Heart right ventricle (tissue), 16 donors: ENCODE measurements around the gene SCGB1D2. TPM values are rescaled to one million over a fixed set of nuclear protein-coding genes. Genes with fewer than 3 reads are reported as not detected.

Experiments used
- ATAC-seq, 8 donors: fragments of 200-7000 bp; cut with Tn5 transposase; one replicate each; pipeline ENCODE4 v1.9.1; 2020; ENCODE audit warnings: mild to moderate bottlenecking in 8 of 8, moderate library complexity in 8 of 8, moderate number of reproducible peaks in 1 of 8
- DNase-seq, 2 donors: peaks; one replicate each; pipeline ENCODE4 v3.0.0-alpha.2; 2020
- H3K27ac ChIP-seq, 10 donors: fragments of 200-600 bp; sonication (generic) in 2 of 10; one replicate each; pipeline versions ENCODE4 v1.5.0 to v1.8.0; 2020 to 2022; ENCODE audit warnings: mild to moderate bottlenecking in 3 of 10
- H3K27me3 ChIP-seq, 7 donors: fragments of 200-600 bp; one replicate each; pipeline ENCODE4 v1.8.0; 2021 to 2022; ENCODE audit warnings: mild to moderate bottlenecking in 2 of 7
- H3K36me3 ChIP-seq, 9 donors: fragments of 200-600 bp; sonication (generic) in 1 of 9; one replicate each; pipeline versions ENCODE4 v1.5.0 to v1.8.0; 2020 to 2022; ENCODE audit warnings: mild to moderate bottlenecking in 2 of 9
- H3K4me1 ChIP-seq, 9 donors: fragments of 200-600 bp; sonication (generic) in 1 of 9; one replicate each; pipeline versions ENCODE4 v1.5.0 to v1.8.0; 2020 to 2022; ENCODE audit warnings: mild to moderate bottlenecking in 4 of 9
- H3K4me3 ChIP-seq, 10 donors: fragments of 200-600 bp; sonication (generic) in 2 of 10; one replicate each; pipeline versions ENCODE4 v1.5.0 to v1.8.0; 2020 to 2022; ENCODE audit warnings: mild to moderate bottlenecking in 7 of 10, moderate library complexity in 2 of 10
- H3K9me3 ChIP-seq, 11 donors: fragments of 200-600 bp in 10 of 11; sonication (generic) in 2 of 11; one replicate each; pipeline versions ENCODE4 v1.5.0 to v1.8.0; 2013 to 2022; ENCODE audit warnings: mild to moderate bottlenecking in 2 of 11, control low read depth in 1 of 11, moderate library complexity in 1 of 11
- CTCF ChIP-seq, 9 donors: fragments of 200-600 bp; sonication (generic) in 2 of 9; IDR thresholded peaks; one replicate each; pipeline versions ENCODE4 v1.5.0 to v1.8.0; 2021 to 2022; ENCODE audit warnings: antibody characterized with exemption in 9 of 9, mild to moderate bottlenecking in 5 of 9, moderate library complexity in 1 of 9
- WGBS, 2 donors: extraction: QIAGEN DNeasy Blood & Tissue Kit; methylation state at CpG; one replicate each; pipeline ENCODE4 v1.1.7; 2013; ENCODE audit warnings: inconsistent platforms in 1 of 2; 5-methylcytosine and 5-hydroxymethylcytosine counted together
- intact Hi-C, 10 donors: fragments of 100-400 bp; cut with DNase I; formaldehyde crosslinking; loops; one replicate each; pipeline versions ENCODE4 v1.11.1 to v1.14.2; 2022
- polyA plus RNA-seq, 2 donors: library from polyadenylated mRNA; stranded (reverse); fragments of 200-250 nt; gene quantifications; one replicate each; pipeline ENCODE4 v1.2.3, GENCODE V29; 2013
- total RNA-seq, 10 donors: library from RNA; stranded (reverse); fragmentation: NEBNext Ultra II Directional in 3 of 10; extraction: Animal tissue kit (Norgen Biotek cat#: 25700) in 3 of 10; gene quantifications; one replicate each; pipeline versions ENCODE4 v1.2.1 to v1.2.4, GENCODE V29; 2021 to 2023
- donor health status: Arrhythmogenic right ventricular cardiomyopathy.
- donor health status: ischemic (EF 13 %, LVEDD 7.1; RV severe dilation, severe dysfunction).
- donor health status: healthy with polysubstance abuse.
- donor health status: DM: no; HTN: yes; CAD: no.
- donor health status: DM: no; HTN: no; CAD: no.
- donor health status: ischemic (EF 25% LVEDD 6.9; RV normal size, moderate dysfunction).
- donor health status: ischemic (EF 25% LVEDD 5.7; RV mildly dilated, moderate dysfunction).
- donor health status: healthy.
- donor health status: DM: yes; HTN: yes; CAD: no.
- donor health status: Ischemic cardiomyopathy.
- donor health status: ischemic (EF 35%, LVEDD 5.7; RV mildly dilated, moderate dysfunction).
- donor health status: nonischemic (EF 11% LVEDD 7.7; RV severe dilation, severe dysfunction).
- donor health status: DM: yes; HTN: yes; CAD: no.
- donor health status: PGD.
- donor health status: ischemic (EF 29% LVEDD 5.4; RV normal size, mild dysfunction).
- donor health status: nonischemic (EF 23%, LVEDD 6.1; RV moderate dilation, normal function).

Gene SCGB1D2
- total and polyA plus RNA-seq, 12 donors = 0.64 to 6.1 (median 1.8) TPM; not detected in 3

- TF ChIP-seq CTCF (IDR thresholded peaks at IDR 0.05) = no peak
- DNase-seq = no peak
- ATAC-seq = no peak
- H3K36me3 ChIP-seq = no peaks in the 10 kb centered on the region
- H3K27me3 ChIP-seq = peaks cover 0 to 5% (median 0%) of the 10 kb centered on the region in 7 donors
- H3K4me3 ChIP-seq = no peak overlapping the region
- peaks cover 0 to 6% (median 0%) of the 10 kb centered on the region in 9 donors for H3K4me1 ChIP-seq
- no peak overlapping the region for H3K27ac ChIP-seq
- 60 to 62% methylated on average over 4 of the region's 4 CpGs for WGBS, 2 donors
- H3K9me3 ChIP-seq = no peaks in the 10 kb centered on the region
- intact Hi-C loops = no loop called here
These were observed 33.3 kb upstream of the SCGB1D2 start for GRCh38 chr11:62208785-62209144.

GRCh38 chr11:62217191-62217748, 24.8 kb upstream of the SCGB1D2 start:
- 38 to 43% methylated on average over 5 of the region's 5 CpGs for WGBS, 2 donors
- Histone ChIP-seq H3K36me3 (no peaks in the 10 kb centered on the region), H3K27ac (no peak overlapping the region), H3K27me3 (peaks cover 0 to 13% (median 2%) of the 10 kb centered on the region in 7 donors), H3K9me3 (peaks cover 0 to 19% (median 6%) of the 10 kb centered on the region in 11 donors), H3K4me1 (no peaks in the 10 kb centered on the region), H3K4me3 (no peak overlapping the region)
- intact Hi-C loops = loop anchor here in 1 of 10 donors (5.0 kb wide), 1 partner anchor 95 kb away; no protein-coding TSS in a partner anchor
- DNase-seq (no peak), ATAC-seq (no peak)
- TF ChIP-seq CTCF (IDR thresholded peaks at IDR 0.05) = peak in 4 of 9 donors; percentile 14 to 42 (median 28)

DNA sequence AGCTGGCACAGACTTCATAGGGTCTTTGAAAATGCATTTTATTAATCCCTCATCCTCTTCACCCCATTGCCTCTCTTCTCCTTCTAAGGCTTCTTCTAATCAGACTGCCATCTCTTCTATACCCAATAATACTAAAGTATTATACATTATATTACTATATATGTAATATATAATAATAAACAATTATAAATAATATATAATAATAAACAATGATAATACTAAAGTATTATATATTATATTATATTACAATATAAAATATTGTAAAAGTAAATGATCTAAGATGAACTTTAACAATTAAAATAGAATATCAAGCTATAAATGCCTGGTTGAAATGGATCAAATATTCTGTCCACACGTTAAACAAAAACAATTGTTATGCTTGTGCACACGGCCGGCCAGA, 20.5 kb upstream of the SCGB1D2 start:
- TF ChIP-seq CTCF (IDR thresholded peaks at IDR 0.05) = no peak
- Histone ChIP-seq H3K27me3 (peaks cover 0 to 3% (median 0%) of the 10 kb centered on the region in 7 donors), H3K36me3 (no peaks in the 10 kb centered on the region), H3K9me3 (peaks cover 0 to 51% (median 29%) of the 10 kb centered on the region in 11 donors), H3K4me1 (no peaks in the 10 kb centered on the region), H3K4me3 (no peak overlapping the region), H3K27ac (no peak overlapping the region)
- no peak for DNase-seq
- ATAC-seq = no peak
- intact Hi-C loops = loop anchor here in 1 of 10 donors (10.0 kb wide), 1 partner anchor 83 kb away; no protein-coding TSS in a partner anchor
- WGBS, 2 donors = 93 to 96% methylated on average over 3 of the region's 3 CpGs

GRCh38 chr11:62223095-62223494, 18.9 kb upstream of the SCGB1D2 start:
- Histone ChIP-seq H3K9me3 (peaks cover 0 to 51% (median 29%) of the 10 kb centered on the region in 11 donors), H3K36me3 (no peaks in the 10 kb centered on the region), H3K27ac (no peak overlapping the region), H3K4me1 (no peaks in the 10 kb centered on the region), H3K27me3 (peaks cover 0 to 5% (median 0%) of the 10 kb centered on the region in 7 donors), H3K4me3 (no peak overlapping the region)
- ATAC-seq = no peak
- no peak for DNase-seq
- TF ChIP-seq CTCF (IDR thresholded peaks at IDR 0.05) = no peak
- intact Hi-C loops = loop anchor here in 1 of 10 donors (10.0 kb wide), 1 partner anchor 82 kb away; no protein-coding TSS in a partner anchor
